ENCODE measurements around the gene PC.
"Not testable (repeated sequence)": the region's sequence is repeated elsewhere in the genome, so short reads cannot be mapped to it uniquely, and the experiment has no call there.

The PC gene

GRCh38 chr11:66992041-66992440, 33.9 kb upstream of the PC start:
- H3K9me3 ChIP-seq (ENCODE audit: control insufficient read depth in 1 of 2, low read length in 2 of 2): no peaks in the 10 kb centered on the region
- H3K27me3 ChIP-seq (ENCODE audit: low read depth, low read length): no peaks in the 10 kb centered on the region
- H3K27ac ChIP-seq (ENCODE audit: low read length): no peak overlapping the region
- H3K4me3 ChIP-seq (ENCODE audit: low read depth in 1 of 2, low read length in 2 of 2): no peak overlapping the region
- H3K36me3 ChIP-seq (ENCODE audit: control insufficient read depth in 1 of 2, insufficient read depth in 2 of 2, low read length in 2 of 2): no peaks in the 10 kb centered on the region
- H3K4me1 ChIP-seq (ENCODE audit: control insufficient read depth in 1 of 2, insufficient read depth in 2 of 2, low read length in 2 of 2): no peaks in the 10 kb centered on the region

GRCh38 chr11:66989360-66989759, 31.2 kb upstream of the PC start:
- not testable (repeated sequence) for H3K9me3 ChIP-seq (ENCODE audit: control insufficient read depth in 1 of 2, low read length in 2 of 2); H3K4me3 ChIP-seq (ENCODE audit: low read depth in 1 of 2, low read length in 2 of 2); H3K36me3 ChIP-seq (ENCODE audit: control insufficient read depth in 1 of 2, insufficient read depth in 2 of 2, low read length in 2 of 2); H3K27me3 ChIP-seq (ENCODE audit: low read depth, low read length); H3K27ac ChIP-seq (ENCODE audit: low read length); H3K4me1 ChIP-seq (ENCODE audit: control insufficient read depth in 1 of 2, insufficient read depth in 2 of 2, low read length in 2 of 2)

- not testable (repeated sequence) for H3K9me3 ChIP-seq (ENCODE audit: control insufficient read depth in 1 of 2, low read length in 2 of 2); H3K36me3 ChIP-seq (ENCODE audit: control insufficient read depth in 1 of 2, insufficient read depth in 2 of 2, low read length in 2 of 2); H3K27me3 ChIP-seq (ENCODE audit: low read depth, low read length); H3K4me3 ChIP-seq (ENCODE audit: low read depth in 1 of 2, low read length in 2 of 2); H3K27ac ChIP-seq (ENCODE audit: low read length); H3K4me1 ChIP-seq (ENCODE audit: control insufficient read depth in 1 of 2, insufficient read depth in 2 of 2, low read length in 2 of 2)
Measured at GRCh38 chr11:66988741-66989140, 30.6 kb upstream of the PC start.

- Histone ChIP-seq H3K27ac (ENCODE audit: low read length) (no peak overlapping the region), H3K4me1 (ENCODE audit: control insufficient read depth in 1 of 2, insufficient read depth in 2 of 2, low read length in 2 of 2) (no peaks in the 10 kb centered on the region), H3K27me3 (ENCODE audit: low read depth, low read length) (no peaks in the 10 kb centered on the region), H3K36me3 (ENCODE audit: control insufficient read depth in 1 of 2, insufficient read depth in 2 of 2, low read length in 2 of 2) (no peaks in the 10 kb centered on the region), H3K4me3 (ENCODE audit: low read depth in 1 of 2, low read length in 2 of 2) (no peak overlapping the region), H3K9me3 (ENCODE audit: control insufficient read depth in 1 of 2, low read length in 2 of 2) (no peaks in the 10 kb centered on the region)
Measured at GRCh38 chr11:66987924-66988637, 29.9 kb upstream of the PC start.

- H3K27me3 ChIP-seq (ENCODE audit: low read depth, low read length): no peaks in the 10 kb centered on the region
- peaks cover 0 to 1% of the 10 kb centered on the region in 2 donors for H3K4me1 ChIP-seq (ENCODE audit: control insufficient read depth in 1 of 2, insufficient read depth in 2 of 2, low read length in 2 of 2)
- H3K9me3 ChIP-seq (ENCODE audit: control insufficient read depth in 1 of 2, low read length in 2 of 2): no peaks in the 10 kb centered on the region
- H3K4me3 ChIP-seq (ENCODE audit: low read depth in 1 of 2, low read length in 2 of 2): no peak overlapping the region
- no peak overlapping the region for H3K27ac ChIP-seq (ENCODE audit: low read length)
- H3K36me3 ChIP-seq (ENCODE audit: control insufficient read depth in 1 of 2, insufficient read depth in 2 of 2, low read length in 2 of 2): no peaks in the 10 kb centered on the region
Measured at GRCh38 chr11:66987158-66987620, 29.0 kb upstream of the PC start.

GRCh38 chr11:66986178-66986545, 28.0 kb upstream of the PC start:
- no peaks in the 10 kb centered on the region for H3K27me3 ChIP-seq (ENCODE audit: low read depth, low read length)
- no peak overlapping the region for H3K4me3 ChIP-seq (ENCODE audit: low read depth in 1 of 2, low read length in 2 of 2)
- no peaks in the 10 kb centered on the region for H3K9me3 ChIP-seq (ENCODE audit: control insufficient read depth in 1 of 2, low read length in 2 of 2)
- no peak overlapping the region for H3K27ac ChIP-seq (ENCODE audit: low read length)
- no peaks in the 10 kb centered on the region for H3K36me3 ChIP-seq (ENCODE audit: control insufficient read depth in 1 of 2, insufficient read depth in 2 of 2, low read length in 2 of 2)
- H3K4me1 ChIP-seq (ENCODE audit: control insufficient read depth in 1 of 2, insufficient read depth in 2 of 2, low read length in 2 of 2): peaks cover 0 to 10% of the 10 kb centered on the region in 2 donors

- peaks cover 0 to 10% of the 10 kb centered on the region in 2 donors for H3K4me1 ChIP-seq (ENCODE audit: control insufficient read depth in 1 of 2, insufficient read depth in 2 of 2, low read length in 2 of 2)
- H3K27ac ChIP-seq (ENCODE audit: low read length): no peak overlapping the region
- no peaks in the 10 kb centered on the region for H3K27me3 ChIP-seq (ENCODE audit: low read depth, low read length)
- H3K36me3 ChIP-seq (ENCODE audit: control insufficient read depth in 1 of 2, insufficient read depth in 2 of 2, low read length in 2 of 2): no peaks in the 10 kb centered on the region
- H3K4me3 ChIP-seq (ENCODE audit: low read depth in 1 of 2, low read length in 2 of 2): no peak overlapping the region
- no peaks in the 10 kb centered on the region for H3K9me3 ChIP-seq (ENCODE audit: control insufficient read depth in 1 of 2, low read length in 2 of 2)
Measured at GRCh38 chr11:66985508-66986177, 27.5 kb upstream of the PC start.

- no peaks in the 10 kb centered on the region for H3K27me3 ChIP-seq (ENCODE audit: low read depth, low read length)
- H3K9me3 ChIP-seq (ENCODE audit: control insufficient read depth in 1 of 2, low read length in 2 of 2): no peaks in the 10 kb centered on the region
- no peaks in the 10 kb centered on the region for H3K36me3 ChIP-seq (ENCODE audit: control insufficient read depth in 1 of 2, insufficient read depth in 2 of 2, low read length in 2 of 2)
- no peak overlapping the region for H3K4me3 ChIP-seq (ENCODE audit: low read depth in 1 of 2, low read length in 2 of 2)
- no peak overlapping the region for H3K27ac ChIP-seq (ENCODE audit: low read length)
- H3K4me1 ChIP-seq (ENCODE audit: control insufficient read depth in 1 of 2, insufficient read depth in 2 of 2, low read length in 2 of 2): peaks cover 0 to 10% of the 10 kb centered on the region in 2 donors
Measured at GRCh38 chr11:66983275-66983924, 25.2 kb upstream of the PC start.

- Histone ChIP-seq H3K27ac (ENCODE audit: low read length) (no peak overlapping the region), H3K36me3 (ENCODE audit: control insufficient read depth in 1 of 2, insufficient read depth in 2 of 2, low read length in 2 of 2) (no peaks in the 10 kb centered on the region), H3K9me3 (ENCODE audit: control insufficient read depth in 1 of 2, low read length in 2 of 2) (no peaks in the 10 kb centered on the region), H3K27me3 (ENCODE audit: low read depth, low read length) (no peaks in the 10 kb centered on the region), H3K4me1 (ENCODE audit: control insufficient read depth in 1 of 2, insufficient read depth in 2 of 2, low read length in 2 of 2) (peaks cover 0 to 10% of the 10 kb centered on the region in 2 donors), H3K4me3 (ENCODE audit: low read depth in 1 of 2, low read length in 2 of 2) (no peak overlapping the region)
Measured at GRCh38 chr11:66981976-66982578, 23.9 kb upstream of the PC start.

- H3K9me3 ChIP-seq (ENCODE audit: control insufficient read depth in 1 of 2, low read length in 2 of 2): no peaks in the 10 kb centered on the region
- no peaks in the 10 kb centered on the region for H3K36me3 ChIP-seq (ENCODE audit: control insufficient read depth in 1 of 2, insufficient read depth in 2 of 2, low read length in 2 of 2)
- H3K27ac ChIP-seq (ENCODE audit: low read length): no peak overlapping the region
- no peaks in the 10 kb centered on the region for H3K27me3 ChIP-seq (ENCODE audit: low read depth, low read length)
- H3K4me3 ChIP-seq (ENCODE audit: low read depth in 1 of 2, low read length in 2 of 2): no peak overlapping the region
- peaks cover 0 to 10% of the 10 kb centered on the region in 2 donors for H3K4me1 ChIP-seq (ENCODE audit: control insufficient read depth in 1 of 2, insufficient read depth in 2 of 2, low read length in 2 of 2)
Measured at GRCh38 chr11:66979336-66979980, 21.3 kb upstream of the PC start.

GRCh38 chr11:66978717-66979116, 20.5 kb upstream of the PC start:
- Histone ChIP-seq H3K36me3 (ENCODE audit: control insufficient read depth in 1 of 2, insufficient read depth in 2 of 2, low read length in 2 of 2) (no peaks in the 10 kb centered on the region), H3K4me3 (ENCODE audit: low read depth in 1 of 2, low read length in 2 of 2) (no peak overlapping the region), H3K9me3 (ENCODE audit: control insufficient read depth in 1 of 2, low read length in 2 of 2) (no peaks in the 10 kb centered on the region), H3K27me3 (ENCODE audit: low read depth, low read length) (no peaks in the 10 kb centered on the region), H3K4me1 (ENCODE audit: control insufficient read depth in 1 of 2, insufficient read depth in 2 of 2, low read length in 2 of 2) (peaks cover 0 to 10% of the 10 kb centered on the region in 2 donors), H3K27ac (ENCODE audit: low read length) (no peak overlapping the region)

Data from muscle layer of duodenum (tissue), 2 donors.